Suprapubic skin (tissue), 4 donors: ENCODE data around the gene PRKN.

Experiments used
- CTCF ChIP-seq, 2 donors: fragments of 200-600 bp in 1 of 2; fragments of 450-650 bp in 1 of 2; sonication (generic) in 1 of 2; IDR thresholded peaks; one replicate each; pipeline ENCODE4 v1.5.1; 2016 to 2019; ENCODE audit warnings: antibody characterized with exemption in 2 of 2, mild to moderate bottlenecking in 1 of 2, moderate library complexity in 1 of 2
- EP300 ChIP-seq: sonication (generic); formaldehyde crosslinking; IDR thresholded peaks from one replicate; pipeline ENCODE4 v1.6.1; 2017; ENCODE audit warnings: antibody characterized with exemption
- POLR2A ChIP-seq, 2 donors: fragments of 450-650 bp; IDR thresholded peaks; one replicate each; pipeline ENCODE4 v1.6.1; 2017; ENCODE audit warnings: antibody characterized with exemption in 2 of 2, mild to moderate bottlenecking in 2 of 2, moderate library complexity in 2 of 2
- POLR2AphosphoS5 ChIP-seq, 3 donors: sonication (generic); formaldehyde crosslinking; IDR thresholded peaks; one replicate each; pipeline ENCODE4 v1.6.1; 2017; ENCODE audit warnings: antibody characterized with exemption in 3 of 3

GRCh38 chr6:161465403-161465802, 1262.2 kb downstream of the PRKN start:
- TF ChIP-seq POLR2A (IDR thresholded peaks at IDR 0.05), result no peak
- no peak for TF ChIP-seq CTCF (IDR thresholded peaks at IDR 0.05)
- no peak for TF ChIP-seq POLR2AphosphoS5 (IDR thresholded peaks at IDR 0.05)
- no peak for TF ChIP-seq EP300
